ENCODE data around the gene KAZALD1.

The KAZALD1 gene

GRCh38 chr10:101046332-101047238 is 15.2 kb upstream of the KAZALD1 start:
- in situ Hi-C loops (cut with MboI; ENCODE audit: low sequenced_read_pairs): no loop called here

GRCh38 chr10:101047268-101047667 is 14.5 kb upstream of the KAZALD1 start:
- in situ Hi-C loops (cut with MboI; ENCODE audit: low sequenced_read_pairs): no loop called here

- in situ Hi-C loops (cut with MboI; ENCODE audit: low sequenced_read_pairs): no loop called here
These were observed 13.6 kb upstream of the KAZALD1 start for GRCh38 chr10:101047961-101048892.

- in situ Hi-C loops (cut with MboI; ENCODE audit: low sequenced_read_pairs): no loop called here
These were observed 11.3 kb upstream of the KAZALD1 start for GRCh38 chr10:101050208-101051069.

- in situ Hi-C loops (cut with MboI; ENCODE audit: low sequenced_read_pairs): no loop called here
These were observed 9.5 kb upstream of the KAZALD1 start for GRCh38 chr10:101052285-101052684.

- in situ Hi-C loops (cut with MboI; ENCODE audit: low sequenced_read_pairs): no loop called here
These were observed 8.3 kb upstream of the KAZALD1 start for GRCh38 chr10:101053516-101053915.

- in situ Hi-C loops (cut with MboI; ENCODE audit: low sequenced_read_pairs): no loop called here
These were observed 7.4 kb upstream of the KAZALD1 start for GRCh38 chr10:101054351-101054750.

- in situ Hi-C loops (cut with MboI; ENCODE audit: low sequenced_read_pairs): no loop called here
These were observed 6.9 kb upstream of the KAZALD1 start for GRCh38 chr10:101054876-101055275.

- in situ Hi-C loops (cut with MboI; ENCODE audit: low sequenced_read_pairs): no loop called here
These were observed 6.4 kb upstream of the KAZALD1 start for GRCh38 chr10:101055411-101055810.

- in situ Hi-C loops (cut with MboI; ENCODE audit: low sequenced_read_pairs): no loop called here
These were observed 5.2 kb upstream of the KAZALD1 start for GRCh38 chr10:101056365-101057151.

- in situ Hi-C loops (cut with MboI; ENCODE audit: low sequenced_read_pairs): no loop called here
These were observed 1.5 kb upstream of the KAZALD1 start for GRCh38 chr10:101060036-101060950.

GRCh38 chr10:101060951-101061623 is 702 bp upstream of the KAZALD1 start:
- in situ Hi-C loops (cut with MboI; ENCODE audit: low sequenced_read_pairs): no loop called here

GRCh38 chr10:101062232-101063049 is 652 bp downstream of the KAZALD1 start:
- in situ Hi-C loops (cut with MboI; ENCODE audit: low sequenced_read_pairs): no loop called here

- in situ Hi-C loops (cut with MboI; ENCODE audit: low sequenced_read_pairs): no loop called here
These were observed 1.3 kb downstream of the KAZALD1 start for GRCh38 chr10:101063050-101063525.

GRCh38 chr10:101063548-101064414 is 2.0 kb downstream of the KAZALD1 start:
- in situ Hi-C loops (cut with MboI; ENCODE audit: low sequenced_read_pairs): no loop called here

- in situ Hi-C loops (cut with MboI; ENCODE audit: low sequenced_read_pairs): no loop called here
These were observed 2.7 kb downstream of the KAZALD1 start for GRCh38 chr10:101064415-101065030.
